Stimulated activated CD8-positive, alpha-beta memory T cell treated with anti-CD3 and anti-CD28 coated beads, Interleukin-4, amount 100 ng/mL, for 1 hour (primary cell): ENCODE results near the gene AMPD2.

ENCODE experiments used
- DNase-seq, 2 donors: peaks; one replicate each; pipeline ENCODE4 v3.0.0-alpha.2; 2020; ENCODE audit warnings: low read depth in 2 of 2, low spot score in 1 of 2

Gene AMPD2

GRCh38 chr1:109630081-109630897 lies 10.7 kb downstream of the AMPD2 start:
- no peak for DNase-seq

DNA sequence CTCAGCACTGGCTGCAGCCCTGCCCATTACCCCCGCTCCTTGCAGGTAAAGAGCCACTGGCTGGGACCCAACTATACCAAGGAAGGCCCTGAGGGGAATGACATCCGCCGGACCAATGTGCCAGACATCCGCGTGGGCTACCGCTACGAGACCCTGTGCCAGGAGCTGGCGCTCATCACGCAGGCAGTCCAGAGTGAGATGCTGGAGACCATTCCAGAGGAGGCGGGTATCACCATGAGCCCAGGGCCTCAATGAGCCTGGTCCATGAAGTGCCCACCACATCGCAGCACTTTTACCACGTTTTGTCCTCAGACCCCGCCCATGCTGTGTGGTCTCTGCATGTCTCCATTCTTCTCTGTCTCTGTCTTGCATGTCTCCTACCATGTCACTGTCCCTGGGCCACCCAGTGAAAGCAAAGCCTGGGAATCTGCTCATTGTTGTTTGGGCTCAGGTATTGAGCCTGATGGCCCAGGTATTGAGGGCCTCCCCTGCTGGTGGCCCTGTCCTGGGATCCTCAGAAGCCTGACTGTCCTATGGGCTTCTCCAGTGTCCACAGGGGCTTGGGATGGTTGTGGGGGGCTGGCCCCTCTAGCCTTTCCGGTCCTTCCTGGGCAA lies 11.4 kb downstream of the AMPD2 start:
- DNase-seq = no peak

- DNase-seq = no peak
These were observed 12.2 kb downstream of the AMPD2 start for GRCh38 chr1:109631513-109632505.

DNA sequence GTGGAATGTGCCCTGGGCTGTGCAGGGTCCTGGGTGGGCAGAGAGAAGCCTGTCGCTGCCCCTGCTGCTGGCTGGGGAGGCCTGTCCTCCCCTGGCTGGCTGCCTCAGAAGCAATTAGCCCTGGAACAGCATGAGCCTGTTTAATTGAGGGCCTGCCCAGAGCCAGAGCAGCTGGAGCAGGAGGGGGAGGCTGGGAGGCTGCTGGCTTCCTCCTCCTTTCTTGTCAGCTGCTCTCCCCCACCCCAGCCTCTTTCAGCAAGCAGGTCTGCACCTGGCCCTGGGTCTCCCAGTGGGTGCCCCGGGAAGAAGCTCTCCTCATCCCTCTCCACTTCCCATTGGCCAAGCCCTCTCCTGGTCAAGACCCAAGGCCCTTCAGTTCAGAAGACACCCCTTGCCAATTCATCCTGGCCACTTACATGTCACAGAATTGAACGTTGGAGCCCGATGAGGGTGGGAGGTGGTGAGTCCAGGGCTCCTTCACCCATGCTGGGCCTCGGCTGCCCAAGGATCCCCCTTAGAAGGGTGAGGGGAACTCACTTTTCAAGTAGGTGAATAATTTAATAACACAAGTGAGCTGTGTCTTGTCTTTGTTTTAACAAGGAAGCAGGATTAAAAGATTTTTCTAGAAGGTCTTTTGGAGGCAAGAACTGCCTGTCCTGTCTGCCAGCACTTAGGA lies 13.2 kb downstream of the AMPD2 start:
- DNase-seq = no peak

DNA sequence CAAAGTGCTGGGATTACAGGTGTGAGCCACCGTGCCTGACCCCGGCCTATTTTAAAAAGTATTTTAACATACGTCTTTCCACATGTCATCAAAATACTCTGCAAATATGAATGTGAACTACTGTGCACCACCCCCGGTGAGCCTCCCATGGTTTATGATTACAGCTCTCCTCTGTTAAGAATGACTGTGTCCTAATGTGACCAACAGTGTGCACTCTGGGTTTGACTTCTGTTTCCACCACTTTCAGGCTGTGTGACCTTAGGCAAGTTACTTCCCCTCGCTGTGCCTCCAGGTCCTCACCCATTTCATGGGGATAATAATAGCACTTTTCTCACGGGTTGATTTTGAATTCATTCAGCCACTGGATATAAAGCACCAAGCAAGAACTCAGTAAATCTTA lies 14.7 kb downstream of the AMPD2 start:
- no peak for DNase-seq

DNA sequence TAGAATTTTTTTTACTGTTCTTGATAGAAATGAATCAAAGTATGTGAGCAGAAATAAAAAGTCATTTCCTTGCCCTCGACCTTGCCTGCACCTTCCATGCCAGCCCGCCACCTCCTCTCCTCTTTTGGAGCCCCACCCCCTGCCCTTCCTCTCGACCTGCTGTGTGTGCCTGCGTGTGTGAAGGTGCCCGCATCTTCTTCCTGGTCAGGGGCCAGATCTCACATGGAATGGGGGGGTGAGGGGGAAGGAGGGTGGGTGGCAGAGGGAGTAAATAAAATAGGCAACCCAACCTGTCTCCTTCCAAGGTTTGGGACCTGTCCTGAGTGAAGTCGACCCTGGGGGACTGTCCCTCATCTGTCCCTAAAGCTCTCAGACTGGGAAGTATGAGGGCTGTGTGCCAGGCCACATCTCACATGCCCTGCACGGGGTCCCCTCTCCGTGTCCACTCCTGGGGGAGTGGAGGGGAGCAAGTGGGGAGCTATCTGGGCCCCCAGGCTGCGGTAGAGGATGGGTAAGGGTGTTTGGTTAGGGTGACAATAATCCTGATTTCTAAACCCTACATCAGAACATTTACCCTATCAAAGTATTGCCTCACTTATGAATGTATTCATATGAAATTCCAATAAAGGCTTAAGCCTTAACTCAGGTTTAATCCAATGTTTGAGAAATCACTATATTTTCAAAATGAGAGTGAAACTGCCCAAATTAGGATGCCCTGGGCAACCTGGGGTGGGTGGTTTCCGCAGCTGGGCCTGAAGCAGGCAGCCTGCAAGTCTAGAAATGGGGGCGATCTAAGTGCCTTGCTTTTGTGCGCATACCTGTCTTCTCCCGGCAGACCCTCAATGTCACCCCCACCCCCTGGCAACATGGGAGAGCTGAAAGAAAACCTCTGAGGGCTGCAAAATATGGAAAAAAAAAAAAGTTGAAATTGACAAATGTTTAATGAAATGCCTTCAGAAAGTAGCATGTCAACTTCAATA lies 15.4 kb downstream of the AMPD2 start:
- DNase-seq = no peak

GRCh38 chr1:109635862-109636200 lies 16.2 kb downstream of the AMPD2 start:
- DNase-seq = no peak

DNA sequence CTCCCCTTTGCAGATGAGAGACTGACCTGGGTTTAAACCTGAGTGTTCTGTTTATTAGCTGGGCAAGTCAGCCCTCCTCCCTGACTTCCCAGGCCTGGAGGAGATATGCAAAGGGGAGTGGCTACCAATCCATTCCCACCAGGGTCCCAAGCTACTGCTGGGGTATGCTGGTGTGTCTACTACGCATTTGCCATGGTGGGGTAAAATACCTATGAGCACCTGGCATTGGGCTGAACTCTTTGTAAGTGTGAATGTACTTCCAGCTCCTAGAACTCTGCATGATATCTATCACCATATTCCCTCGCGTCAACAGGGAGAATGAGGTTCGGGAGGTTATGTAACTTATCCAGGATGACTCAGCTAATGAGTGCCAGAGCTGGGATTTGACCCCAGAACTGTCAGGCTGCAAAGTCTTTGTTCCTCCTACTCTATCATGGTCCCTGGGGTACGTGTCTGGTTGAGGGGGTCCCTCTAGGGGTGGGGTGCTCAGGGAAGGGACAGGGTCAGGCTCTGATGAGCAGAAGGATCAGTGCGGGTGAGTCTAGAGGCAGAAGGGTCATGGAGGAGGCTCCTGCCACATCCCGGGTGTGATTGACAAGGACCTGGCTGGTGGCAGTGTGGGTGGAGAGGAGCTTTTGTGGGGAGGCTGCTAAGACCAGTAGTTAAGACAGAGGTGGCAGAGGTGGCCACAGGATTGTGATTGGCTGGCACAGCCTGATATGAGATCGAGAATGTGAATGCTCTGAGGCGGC lies 16.7 kb downstream of the AMPD2 start:
- no peak for DNase-seq

- DNase-seq = no peak
These were observed 17.8 kb downstream of the AMPD2 start for GRCh38 chr1:109637446-109637845.

DNA sequence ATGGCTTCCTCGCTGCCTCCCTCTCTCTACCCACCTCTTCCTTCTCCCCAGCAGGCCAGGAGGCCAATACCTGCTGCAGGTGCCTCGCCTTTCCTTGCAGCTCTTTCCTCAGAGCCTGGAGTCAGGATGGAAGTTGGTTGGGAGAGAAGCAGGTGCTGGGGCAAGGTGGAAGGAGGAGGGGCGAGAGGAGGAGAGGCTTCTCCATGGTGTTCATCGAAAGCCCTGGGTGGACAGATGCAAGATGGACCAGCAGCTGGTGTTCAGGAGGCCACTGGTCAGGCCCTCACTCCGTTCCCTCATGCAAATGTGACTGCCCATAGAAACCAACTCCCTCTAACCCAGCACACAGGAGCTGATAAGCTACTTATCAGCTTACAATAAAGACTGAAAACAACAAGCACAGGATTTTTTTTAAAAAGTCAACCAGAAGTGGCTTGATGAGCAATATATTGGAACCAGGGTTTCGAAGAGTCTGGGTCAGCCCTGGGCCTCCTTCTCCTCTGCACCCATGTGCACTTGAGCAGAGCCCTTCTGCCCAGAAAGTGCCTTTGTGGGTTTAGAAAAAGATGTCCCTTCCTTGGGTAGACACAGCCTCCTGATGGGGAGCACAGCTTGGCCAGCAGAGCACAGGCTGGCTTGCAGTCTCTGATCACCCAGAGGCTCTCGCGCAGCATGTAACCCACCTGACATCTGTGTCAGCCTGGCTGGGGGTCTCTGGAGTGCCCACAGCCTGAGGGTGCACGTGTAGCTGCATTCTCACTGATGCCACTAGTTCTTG lies 19.6 kb downstream of the AMPD2 start:
- no peak for DNase-seq

DNA sequence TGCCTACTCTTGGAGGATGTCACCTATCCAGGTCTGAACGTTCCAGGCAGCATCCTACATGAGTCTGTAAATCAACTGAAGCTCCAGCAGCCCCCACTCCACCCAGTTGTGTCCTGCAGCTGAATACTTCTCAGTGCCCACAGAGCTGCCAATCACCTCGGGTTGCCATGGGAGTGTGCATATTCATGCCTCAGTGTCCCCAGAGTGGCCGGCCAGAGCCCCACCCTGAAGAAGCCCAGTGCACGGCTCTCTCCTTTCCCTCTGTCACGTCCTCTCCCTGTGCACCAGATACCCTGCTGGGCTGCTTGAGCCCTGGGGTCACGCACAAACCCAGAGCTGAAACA lies 20.2 kb downstream of the AMPD2 start:
- DNase-seq = no peak

GRCh38 chr1:109640285-109640865 lies 20.7 kb downstream of the AMPD2 start:
- peak; percentile 83 to 91 for DNase-seq

DNA sequence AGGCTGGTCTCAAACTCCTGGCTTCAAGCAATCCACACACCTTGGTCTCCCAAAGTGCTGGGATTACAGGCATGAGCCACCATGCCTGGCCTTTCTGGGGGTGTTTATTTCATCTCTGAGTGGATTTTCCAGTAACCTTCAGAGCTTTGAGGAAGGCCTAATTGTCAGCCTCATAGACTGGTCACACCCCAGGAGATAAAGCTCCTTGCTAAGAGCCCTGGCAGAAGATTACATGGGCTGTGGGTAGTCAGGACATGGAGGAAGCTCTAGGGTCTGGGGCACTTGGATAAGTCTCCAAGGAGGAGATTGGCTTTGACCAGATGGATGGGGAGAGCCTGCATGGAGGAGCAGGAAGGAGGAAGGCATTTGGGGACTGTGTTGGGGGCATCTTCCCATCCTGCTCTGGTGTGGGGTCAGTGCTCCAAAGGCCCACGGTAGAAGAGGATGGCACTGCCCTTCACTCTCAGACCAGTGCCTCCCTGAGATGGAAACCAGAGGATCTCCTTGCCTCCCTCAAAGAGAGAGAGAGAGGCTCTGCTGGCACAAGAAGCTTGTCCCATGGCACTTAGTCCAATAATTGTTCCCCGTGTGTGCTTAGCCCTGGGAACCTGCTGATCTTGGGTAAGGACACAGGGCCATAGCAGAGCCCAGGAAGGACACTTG lies 21.6 kb downstream of the AMPD2 start:
- DNase-seq = no peak

- no peak for DNase-seq
These were observed 22.2 kb downstream of the AMPD2 start for GRCh38 chr1:109641861-109642260.

- DNase-seq = no peak
These were observed 23.0 kb downstream of the AMPD2 start for GRCh38 chr1:109642626-109643025.

- peak; percentile 77 for DNase-seq
These were observed 24.0 kb downstream of the AMPD2 start for GRCh38 chr1:109643385-109644230.

DNA sequence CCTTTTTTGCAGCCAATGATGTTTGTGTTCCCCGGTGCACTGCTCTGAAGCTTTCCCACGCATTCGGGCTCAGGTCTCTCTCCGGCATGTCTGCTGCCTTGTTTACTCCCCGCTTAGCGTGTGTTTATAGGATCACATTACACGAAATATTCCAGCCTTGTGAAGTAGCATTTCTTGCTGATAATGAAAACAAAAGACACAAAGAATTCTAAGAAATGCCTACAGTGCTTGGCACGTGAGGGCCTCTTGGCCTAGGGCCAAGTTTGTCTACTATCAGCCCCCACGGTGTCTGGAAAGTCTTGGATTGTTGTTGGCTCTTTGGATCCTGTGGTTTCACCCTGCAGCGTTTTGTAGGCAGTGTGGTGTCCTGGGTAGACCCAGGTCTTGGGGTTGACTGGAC lies 25.0 kb downstream of the AMPD2 start:
- DNase-seq = no peak
